HG03558 (cell line): ENCODE data around the gene PDGFA.

ENCODE experiments used
- ATAC-seq: cut with Tn5 transposase; IDR thresholded peaks from one replicate; pipeline ENCODE4 v1.9.1; 2021; ENCODE audit warnings: moderate number of reproducible peaks; ENCODE audit not compliant: unreplicated experiment; ENCODE audit errors: extremely low read depth

PDGFA gene

GRCh38 chr7:479115-479947, 40.3 kb downstream of the PDGFA start:
- ATAC-seq: no peak

GRCh38 chr7:477626-478220, 41.9 kb downstream of the PDGFA start:
- no peak for ATAC-seq

GRCh38 chr7:476736-477360, 42.8 kb downstream of the PDGFA start:
- no peak for ATAC-seq

GRCh38 chr7:475951-476441, 43.6 kb downstream of the PDGFA start:
- ATAC-seq: no peak

- ATAC-seq: no peak
These were observed 44.3 kb downstream of the PDGFA start for GRCh38 chr7:475425-475728.

- ATAC-seq: no peak
These were observed 44.8 kb downstream of the PDGFA start for GRCh38 chr7:474605-475424.

- ATAC-seq: no peak
These were observed 45.6 kb downstream of the PDGFA start for GRCh38 chr7:473870-474604.

- ATAC-seq: no peak
These were observed 46.4 kb downstream of the PDGFA start for GRCh38 chr7:473211-473734.

- ATAC-seq: no peak
These were observed 47.0 kb downstream of the PDGFA start for GRCh38 chr7:472640-472957.

GRCh38 chr7:471866-472639, 47.6 kb downstream of the PDGFA start:
- no peak for ATAC-seq

GRCh38 chr7:471191-471865, 48.3 kb downstream of the PDGFA start:
- ATAC-seq: no peak

- ATAC-seq: no peak
These were observed 50.1 kb downstream of the PDGFA start for GRCh38 chr7:469563-469961.

- no peak for ATAC-seq
These were observed 50.7 kb downstream of the PDGFA start for GRCh38 chr7:468681-469562.

- no peak for ATAC-seq
These were observed 51.6 kb downstream of the PDGFA start for GRCh38 chr7:467856-468545.

GRCh38 chr7:467393-467828, 52.2 kb downstream of the PDGFA start:
- ATAC-seq: no peak

GRCh38 chr7:466465-467191, 53.0 kb downstream of the PDGFA start:
- no peak for ATAC-seq
